Right atrium auricular region (tissue), 2 donors: ENCODE results near the gene JAZF1. TPM values are rescaled to one million over a fixed set of nuclear protein-coding genes. Genes with fewer than 3 reads are reported as not detected.
A peak's percentile ranks its signal among the peaks of the same experiment; 100 is the strongest.

Experiments
- DNase-seq: peaks from one replicate; pipeline ENCODE4 v3.0.0-alpha.2; 2019; ENCODE audit warnings: low spot score
- H3K27ac ChIP-seq, 2 donors: fragments of 200-600 bp; sonication (generic); 1 replicate in 1 of 2; 2 replicates in 1 of 2; pipeline ENCODE4 v1.5.1; 2016 to 2019
- H3K27me3 ChIP-seq, 2 donors: fragments of 200-600 bp; sonication (generic); one replicate each; pipeline versions ENCODE4 v1.5.1 to v1.6.0; 2017 to 2019
- H3K36me3 ChIP-seq: fragments of 200-600 bp; sonication (generic); one replicate; pipeline ENCODE4 v1.5.1; 2016
- H3K4me1 ChIP-seq, 2 donors: fragments of 200-600 bp; sonication (generic); one replicate each; pipeline versions ENCODE4 v1.5.1 to v1.6.0; 2017 to 2019
- H3K4me3 ChIP-seq, 2 donors: fragments of 200-600 bp; sonication (generic); 1 replicate in 1 of 2; 2 replicates in 1 of 2; pipeline ENCODE4 v1.5.1; 2017 to 2019; ENCODE audit warnings: mild to moderate bottlenecking in 1 of 2, moderate library complexity in 1 of 2
- H3K9me3 ChIP-seq, 2 donors: fragments of 200-600 bp; sonication (generic); one replicate each; pipeline ENCODE4 v1.5.1; 2019
- total RNA-seq, 2 donors: library from RNA; depleted of rRNA; stranded (reverse); fragments of >200 nt; gene quantifications; one replicate each; pipeline ENCODE4 v1.1.0, GENCODE V29; 2016
- TF ChIP-seq, protein P1 (sequence below), 2 donors: fragments of 200-600 bp; sonication (generic); IDR thresholded peaks; one replicate each; pipeline ENCODE4 v1.5.1; 2019; ENCODE audit warnings: antibody characterized with exemption in 2 of 2

The JAZF1 gene
- total RNA-seq, 2 donors from 2014 or later: 13.2 to 18.5 TPM

DNA sequence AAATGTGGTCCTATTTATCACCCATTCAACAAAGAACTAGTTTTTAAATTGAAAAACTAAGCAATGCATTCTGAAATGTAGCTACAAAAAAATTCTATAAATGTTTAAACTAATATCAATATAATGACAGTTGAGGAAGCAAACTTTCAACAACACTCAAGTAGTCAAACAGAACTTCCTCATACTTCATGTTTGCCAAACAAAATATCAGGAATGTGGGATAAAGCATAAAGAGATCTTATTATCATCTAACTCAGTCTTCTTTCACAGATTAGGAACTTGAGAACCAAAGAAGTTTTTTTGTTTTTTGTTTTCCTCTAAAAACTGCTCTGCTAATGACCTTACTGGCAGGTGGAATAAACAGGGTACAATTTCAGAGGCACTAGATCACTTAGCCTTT, 116.2 kb downstream of the JAZF1 start:
- TF ChIP-seq, protein P1, sequence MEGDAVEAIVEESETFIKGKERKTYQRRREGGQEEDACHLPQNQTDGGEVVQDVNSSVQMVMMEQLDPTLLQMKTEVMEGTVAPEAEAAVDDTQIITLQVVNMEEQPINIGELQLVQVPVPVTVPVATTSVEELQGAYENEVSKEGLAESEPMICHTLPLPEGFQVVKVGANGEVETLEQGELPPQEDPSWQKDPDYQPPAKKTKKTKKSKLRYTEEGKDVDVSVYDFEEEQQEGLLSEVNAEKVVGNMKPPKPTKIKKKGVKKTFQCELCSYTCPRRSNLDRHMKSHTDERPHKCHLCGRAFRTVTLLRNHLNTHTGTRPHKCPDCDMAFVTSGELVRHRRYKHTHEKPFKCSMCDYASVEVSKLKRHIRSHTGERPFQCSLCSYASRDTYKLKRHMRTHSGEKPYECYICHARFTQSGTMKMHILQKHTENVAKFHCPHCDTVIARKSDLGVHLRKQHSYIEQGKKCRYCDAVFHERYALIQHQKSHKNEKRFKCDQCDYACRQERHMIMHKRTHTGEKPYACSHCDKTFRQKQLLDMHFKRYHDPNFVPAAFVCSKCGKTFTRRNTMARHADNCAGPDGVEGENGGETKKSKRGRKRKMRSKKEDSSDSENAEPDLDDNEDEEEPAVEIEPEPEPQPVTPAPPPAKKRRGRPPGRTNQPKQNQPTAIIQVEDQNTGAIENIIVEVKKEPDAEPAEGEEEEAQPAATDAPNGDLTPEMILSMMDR (IDR thresholded peaks at IDR 0.05): no peak
- Histone ChIP-seq H3K27me3 (no peaks in the 10 kb centered on the region), H3K4me3 (no peak overlapping the region), H3K9me3 (no peaks in the 10 kb centered on the region), H3K36me3 (no peaks in the 10 kb centered on the region), H3K27ac (no peak overlapping the region), H3K4me1 (peaks cover 0 to 27% of the 10 kb centered on the region in 2 donors)
- no peak for DNase-seq

DNA sequence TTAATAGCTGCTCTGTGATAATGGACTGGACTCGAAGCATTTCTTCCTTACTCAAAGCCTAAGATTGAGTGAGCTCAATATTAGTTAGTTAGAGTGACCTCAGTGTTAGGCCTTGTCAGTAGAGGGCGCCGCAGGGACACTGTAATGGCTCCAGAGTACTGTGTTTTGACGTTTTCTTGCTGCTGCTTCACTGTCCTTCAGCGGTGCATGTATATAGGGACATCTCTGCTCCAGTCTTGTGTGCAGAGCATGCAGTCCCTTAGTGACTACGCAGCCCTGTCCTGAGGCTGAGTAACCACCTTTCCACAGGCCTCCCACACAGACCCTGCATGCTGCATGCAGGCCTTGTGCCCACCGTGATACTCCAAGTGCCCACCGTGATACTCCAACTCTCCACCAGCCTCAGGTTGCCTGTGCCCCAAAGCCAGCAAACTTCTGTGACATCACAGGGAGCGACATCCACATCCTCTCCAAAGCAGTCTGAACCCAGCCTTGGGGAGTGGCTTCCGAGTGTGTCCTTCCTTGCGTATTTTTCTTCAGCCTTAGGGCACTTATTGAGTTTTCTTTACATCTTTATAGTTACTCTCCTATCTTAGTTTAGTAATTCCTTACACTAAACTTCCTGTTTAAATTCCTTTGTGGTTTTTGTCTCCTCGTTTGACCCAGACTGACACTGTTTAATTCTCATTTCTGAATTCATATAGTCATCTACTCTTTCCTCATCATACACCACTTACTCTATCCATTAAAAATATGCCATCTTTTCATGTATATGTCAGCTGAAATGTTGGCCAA, 118.2 kb downstream of the JAZF1 start:
- TF ChIP-seq, protein P1 (IDR thresholded peaks at IDR 0.05): peak; percentile 50 to 68
- no peaks in the 10 kb centered on the region for H3K9me3 ChIP-seq
- H3K36me3 ChIP-seq: no peaks in the 10 kb centered on the region
- H3K27ac ChIP-seq: no peak overlapping the region
- H3K4me1 ChIP-seq: peaks cover 0 to 18% of the 10 kb centered on the region in 2 donors
- no peaks in the 10 kb centered on the region for H3K27me3 ChIP-seq
- H3K4me3 ChIP-seq: no peak overlapping the region
- DNase-seq: peak; percentile 71

DNA sequence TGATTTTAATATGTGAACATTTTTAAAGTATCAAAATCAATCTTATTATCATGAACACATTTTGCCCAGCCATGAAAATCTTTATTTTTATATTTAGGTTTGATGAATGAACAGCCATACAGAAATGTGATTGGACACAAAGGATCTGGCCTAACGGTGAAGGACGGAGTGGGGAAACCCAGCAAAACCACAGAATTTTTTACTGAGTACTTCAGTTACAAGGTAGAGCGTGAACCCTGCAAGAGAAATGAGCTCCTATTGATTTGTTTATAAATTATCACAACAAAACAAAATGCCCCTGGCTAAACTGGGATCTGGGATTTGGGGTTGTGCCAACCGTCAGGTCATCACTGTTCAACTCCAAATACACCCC, 118.8 kb downstream of the JAZF1 start:
- Histone ChIP-seq H3K27me3 (no peaks in the 10 kb centered on the region), H3K4me1 (peaks cover 0 to 18% of the 10 kb centered on the region in 2 donors), H3K36me3 (no peaks in the 10 kb centered on the region), H3K27ac (no peak overlapping the region), H3K9me3 (no peaks in the 10 kb centered on the region), H3K4me3 (no peak overlapping the region)
- no peak for DNase-seq
- TF ChIP-seq, protein P1 (IDR thresholded peaks at IDR 0.05): no peak

DNA sequence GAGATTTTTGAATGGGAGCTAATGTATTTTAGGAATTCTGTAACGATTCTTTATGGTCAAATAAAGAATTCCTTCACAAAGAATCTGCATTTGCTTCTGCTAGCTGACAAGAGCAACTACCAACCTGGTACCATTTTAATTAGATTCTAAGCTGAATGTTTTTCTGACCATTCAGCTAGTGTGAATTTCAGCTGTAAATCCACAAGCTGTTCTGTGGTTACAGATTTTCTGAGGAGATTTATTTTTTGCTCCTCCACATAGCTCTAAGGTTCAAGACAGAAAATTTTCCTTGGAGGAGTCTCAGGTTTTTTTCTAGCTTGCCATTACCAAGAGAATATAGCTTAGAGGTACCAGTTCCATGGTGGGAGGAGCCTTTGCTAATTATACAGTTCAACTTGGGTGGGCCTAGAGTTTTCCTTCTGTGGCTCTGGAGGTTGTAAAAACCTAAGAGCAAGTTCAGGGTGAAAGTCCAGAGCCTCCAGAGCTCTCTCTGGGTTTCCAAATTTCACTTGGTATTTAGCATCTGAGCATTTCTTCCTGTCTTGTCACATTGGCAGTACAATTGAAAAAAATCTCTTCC, 120.1 kb downstream of the JAZF1 start:
- TF ChIP-seq, protein P1 (IDR thresholded peaks at IDR 0.05): no peak
- no peaks in the 10 kb centered on the region for H3K27me3 ChIP-seq
- H3K4me1 ChIP-seq: peaks cover 0 to 18% of the 10 kb centered on the region in 2 donors
- no peak overlapping the region for H3K27ac ChIP-seq
- H3K36me3 ChIP-seq: no peaks in the 10 kb centered on the region
- H3K4me3 ChIP-seq: no peak overlapping the region
- no peaks in the 10 kb centered on the region for H3K9me3 ChIP-seq
- DNase-seq: no peak

DNA sequence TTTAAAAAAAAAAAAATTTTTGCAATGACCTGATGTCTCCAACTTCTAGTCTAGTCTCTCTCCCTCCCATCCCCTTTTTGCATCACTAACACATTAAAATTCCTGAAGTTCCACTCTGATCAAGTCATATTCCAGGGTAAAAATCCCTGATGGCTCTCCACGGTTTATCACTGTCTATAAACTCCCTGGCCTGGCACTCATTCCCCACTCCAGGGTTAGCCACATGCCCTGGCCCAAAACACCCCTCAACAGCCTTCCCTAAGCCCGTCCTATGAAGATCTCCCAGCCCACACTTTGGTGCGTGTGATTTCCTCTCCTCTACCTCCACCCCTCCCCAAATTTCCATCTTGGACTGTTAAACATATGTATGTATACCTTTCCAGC, 125.4 kb downstream of the JAZF1 start:
- no peaks in the 10 kb centered on the region for H3K27me3 ChIP-seq
- DNase-seq: no peak
- TF ChIP-seq, protein P1 (IDR thresholded peaks at IDR 0.05): no peak
- H3K4me3 ChIP-seq: no peak overlapping the region
- no peaks in the 10 kb centered on the region for H3K9me3 ChIP-seq
- peaks cover 0 to 13% of the 10 kb centered on the region in 2 donors for H3K4me1 ChIP-seq
- H3K36me3 ChIP-seq: no peaks in the 10 kb centered on the region
- no peak overlapping the region for H3K27ac ChIP-seq
